Upper lobe of left lung (tissue), 4 donors: ENCODE results near the gene CLEC7A.

ENCODE experiments used
- CTCF ChIP-seq, 6 experiments: fragments of 450-650 bp in 4 of 6; fragments of 200-600 bp in 2 of 6; sonication (generic) in 2 of 6; IDR thresholded peaks; one replicate each; pipeline ENCODE4 v1.5.1; 2016 to 2019; ENCODE audit warnings: antibody characterized with exemption in 6 of 6
- EP300 ChIP-seq, 4 donors: sonication (generic); formaldehyde crosslinking; IDR thresholded peaks; one replicate each; pipeline ENCODE4 v1.5.1; 2017; ENCODE audit warnings: antibody characterized with exemption in 4 of 4, control low read depth in 2 of 4
- POLR2A ChIP-seq, 4 donors: fragments of 450-650 bp; IDR thresholded peaks; one replicate each; pipeline ENCODE4 v1.5.1; 2016 to 2017; ENCODE audit warnings: antibody characterized with exemption in 4 of 4, mild to moderate bottlenecking in 2 of 4

- TF ChIP-seq CTCF (IDR thresholded peaks at IDR 0.05) = no peak
- no peak for TF ChIP-seq EP300 (IDR thresholded peaks at IDR 0.05)
- TF ChIP-seq POLR2A (IDR thresholded peaks at IDR 0.05) = no peak
Observed at GRCh38 chr12:10132850-10133370, 2.9 kb upstream of the CLEC7A start.
